HG02943 (cell line): ENCODE data around the gene RFX4.

Source experiments
- ATAC-seq: cut with Tn5 transposase; IDR thresholded peaks from one replicate; pipeline ENCODE4 v1.9.1; 2021; ENCODE audit warnings: mild to moderate bottlenecking, low read depth, moderate library complexity; ENCODE audit not compliant: unreplicated experiment

The RFX4 gene

GRCh38 chr12:106645465-106646330 lies 62.9 kb downstream of the RFX4 start:
- no peak for ATAC-seq

GRCh38 chr12:106646472-106646871 lies 63.7 kb downstream of the RFX4 start:
- ATAC-seq = no peak

- no peak for ATAC-seq
These were observed 65.2 kb downstream of the RFX4 start for GRCh38 chr12:106647793-106648514.

- ATAC-seq = no peak
These were observed 65.9 kb downstream of the RFX4 start for GRCh38 chr12:106648736-106649135.

- ATAC-seq = no peak
These were observed 68.7 kb downstream of the RFX4 start for GRCh38 chr12:106651552-106651951.

GRCh38 chr12:106652510-106653015 lies 69.8 kb downstream of the RFX4 start:
- ATAC-seq = no peak

GRCh38 chr12:106655577-106655976 lies 72.8 kb downstream of the RFX4 start:
- ATAC-seq = no peak

GRCh38 chr12:106657488-106657887 lies 74.7 kb downstream of the RFX4 start:
- ATAC-seq = no peak

- ATAC-seq = no peak
These were observed 80.6 kb downstream of the RFX4 start for GRCh38 chr12:106663385-106663784.

GRCh38 chr12:106669216-106669615 lies 86.4 kb downstream of the RFX4 start:
- ATAC-seq = no peak

- ATAC-seq = no peak
These were observed 87.3 kb downstream of the RFX4 start for GRCh38 chr12:106670131-106670530.

- ATAC-seq = no peak
These were observed 89.0 kb downstream of the RFX4 start for GRCh38 chr12:106671840-106672239.

GRCh38 chr12:106672314-106673025 lies 89.7 kb downstream of the RFX4 start:
- ATAC-seq = no peak

- no peak for ATAC-seq
These were observed 90.3 kb downstream of the RFX4 start for GRCh38 chr12:106673141-106673540.

- no peak for ATAC-seq
These were observed 93.0 kb downstream of the RFX4 start for GRCh38 chr12:106675651-106676435.

GRCh38 chr12:106679574-106679973 lies 96.8 kb downstream of the RFX4 start:
- ATAC-seq = no peak

GRCh38 chr12:106680280-106680679 lies 97.5 kb downstream of the RFX4 start:
- no peak for ATAC-seq

- ATAC-seq = no peak
These were observed 98.4 kb downstream of the RFX4 start for GRCh38 chr12:106681210-106681609.

GRCh38 chr12:106682594-106683234 lies 99.9 kb downstream of the RFX4 start:
- ATAC-seq = no peak

- ATAC-seq = no peak
These were observed 101.7 kb downstream of the RFX4 start for GRCh38 chr12:106684497-106684896.
